ENCODE results near the gene RAE1. TPM values are rescaled to one million over a fixed set of nuclear protein-coding genes. Genes with fewer than 3 reads are reported as not detected.

The RAE1 gene
- total RNA-seq, 4 donors from 2014 or later, result 24.4 to 42.7 (median 28.3) TPM

DNA sequence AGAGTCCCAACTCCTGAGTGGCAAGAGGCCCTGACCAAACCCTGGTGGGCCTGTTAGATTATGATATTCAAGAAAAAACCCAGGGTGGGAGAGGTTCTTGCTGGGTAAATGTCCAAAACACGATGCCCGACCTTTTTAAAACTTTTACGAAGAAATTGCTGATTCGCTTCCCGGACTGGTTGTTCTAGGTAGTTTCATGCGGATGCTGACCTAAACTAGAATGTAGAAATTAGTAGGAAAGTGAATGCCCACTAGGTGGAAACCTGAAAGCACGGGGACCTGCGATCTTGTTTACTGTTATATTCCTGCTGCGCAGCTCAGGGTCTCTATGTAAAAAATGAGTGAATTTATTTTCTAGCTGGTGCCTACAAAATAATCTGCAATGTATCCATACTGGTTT lies 2.3 kb downstream of the RAE1 start:
- Histone ChIP-seq H3K27ac (no peak overlapping the region), H3K4me3 (no peak overlapping the region), H3K4me1 (peaks cover 5 to 22% (median 7%) of the 10 kb centered on the region in 3 donors), H3K36me3 (peaks cover 0 to 13% (median 0%) of the 10 kb centered on the region in 3 donors), H3K27me3 (peaks cover 0 to 3% (median 0%) of the 10 kb centered on the region in 4 donors), H3K9me3 (no peaks in the 10 kb centered on the region)
- intact Hi-C loops (cut with DNase I), result no loop called here
- 83 to 85% methylated on average over 9 of the region's 9 CpGs for WGBS, 2 donors
- TF ChIP-seq, protein P1, sequence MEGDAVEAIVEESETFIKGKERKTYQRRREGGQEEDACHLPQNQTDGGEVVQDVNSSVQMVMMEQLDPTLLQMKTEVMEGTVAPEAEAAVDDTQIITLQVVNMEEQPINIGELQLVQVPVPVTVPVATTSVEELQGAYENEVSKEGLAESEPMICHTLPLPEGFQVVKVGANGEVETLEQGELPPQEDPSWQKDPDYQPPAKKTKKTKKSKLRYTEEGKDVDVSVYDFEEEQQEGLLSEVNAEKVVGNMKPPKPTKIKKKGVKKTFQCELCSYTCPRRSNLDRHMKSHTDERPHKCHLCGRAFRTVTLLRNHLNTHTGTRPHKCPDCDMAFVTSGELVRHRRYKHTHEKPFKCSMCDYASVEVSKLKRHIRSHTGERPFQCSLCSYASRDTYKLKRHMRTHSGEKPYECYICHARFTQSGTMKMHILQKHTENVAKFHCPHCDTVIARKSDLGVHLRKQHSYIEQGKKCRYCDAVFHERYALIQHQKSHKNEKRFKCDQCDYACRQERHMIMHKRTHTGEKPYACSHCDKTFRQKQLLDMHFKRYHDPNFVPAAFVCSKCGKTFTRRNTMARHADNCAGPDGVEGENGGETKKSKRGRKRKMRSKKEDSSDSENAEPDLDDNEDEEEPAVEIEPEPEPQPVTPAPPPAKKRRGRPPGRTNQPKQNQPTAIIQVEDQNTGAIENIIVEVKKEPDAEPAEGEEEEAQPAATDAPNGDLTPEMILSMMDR (IDR thresholded peaks at IDR 0.05), result no peak
- no peak for TF ChIP-seq POLR2A (IDR thresholded peaks at IDR 0.05)
- no peak for DNase-seq

DNA sequence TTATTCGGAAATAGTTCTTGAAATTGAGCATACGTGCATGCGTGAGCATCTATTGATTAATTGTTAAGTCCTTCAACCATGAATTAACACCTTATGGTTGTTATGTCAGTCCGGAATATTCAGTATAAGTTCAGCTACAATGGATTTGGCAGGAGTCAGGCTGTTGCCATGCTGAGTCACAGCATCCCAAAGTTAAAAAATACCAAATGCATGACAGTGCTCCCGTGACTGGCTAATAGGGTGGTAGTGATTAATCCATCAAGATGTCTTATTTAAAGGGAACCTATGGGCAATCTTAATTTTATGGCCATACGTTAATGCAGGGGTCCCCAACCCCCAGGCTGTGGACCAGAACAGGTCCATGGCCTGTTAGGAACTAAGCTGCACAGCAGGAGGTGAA lies 10.5 kb downstream of the RAE1 start:
- intact Hi-C loops (cut with DNase I), result no loop called here
- WGBS, 2 donors, result 42 to 55% methylated on average over 6 of the region's 6 CpGs

DNA sequence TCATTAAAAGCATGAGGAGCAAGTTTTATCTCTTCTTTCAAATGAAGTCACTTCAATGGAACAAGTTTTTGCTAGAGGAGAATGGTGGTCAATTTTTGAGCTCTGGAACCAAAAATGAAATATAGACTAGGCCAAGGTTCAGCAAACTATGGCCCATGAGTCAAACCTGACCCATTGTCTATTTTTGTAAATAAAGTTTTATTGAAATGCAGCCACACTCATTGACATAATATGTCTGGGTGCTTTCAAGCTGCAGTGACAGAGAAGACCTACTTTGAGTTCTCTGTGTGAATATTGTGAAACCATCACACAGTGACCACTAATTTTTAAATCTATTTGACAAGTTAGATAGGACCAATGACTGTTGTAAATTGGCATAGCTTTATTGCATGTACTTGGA lies 13.4 kb downstream of the RAE1 start:
- H3K4me3 ChIP-seq, result no peak overlapping the region
- no peak for TF ChIP-seq POLR2A (IDR thresholded peaks at IDR 0.05)
- TF ChIP-seq, protein P1 (IDR thresholded peaks at IDR 0.05), result no peak
- peaks cover 0 to 8% (median 0%) of the 10 kb centered on the region in 3 donors for H3K4me1 ChIP-seq
- peaks cover 0 to 47% (median 7%) of the 10 kb centered on the region in 3 donors for H3K36me3 ChIP-seq
- intact Hi-C loops (cut with DNase I), result no loop called here
- no peak for DNase-seq
- H3K9me3 ChIP-seq, result no peaks in the 10 kb centered on the region
- no peak overlapping the region for H3K27ac ChIP-seq
- no peaks in the 10 kb centered on the region for H3K27me3 ChIP-seq

More for the DNA sequence above, 10.5 kb downstream of the RAE1 start:
- peaks cover 0 to 8% (median 0%) of the 10 kb centered on the region in 3 donors for H3K4me1 ChIP-seq
- DNase-seq, result no peak
- TF ChIP-seq, protein P1 (IDR thresholded peaks at IDR 0.05), result no peak
- TF ChIP-seq POLR2A (IDR thresholded peaks at IDR 0.05), result no peak
- H3K36me3 ChIP-seq, result peaks cover 0 to 18% (median 0%) of the 10 kb centered on the region in 3 donors
- no peaks in the 10 kb centered on the region for H3K27me3 ChIP-seq
- H3K9me3 ChIP-seq, result no peaks in the 10 kb centered on the region
- H3K27ac ChIP-seq, result no peak overlapping the region
- H3K4me3 ChIP-seq, result no peak overlapping the region

DNA sequence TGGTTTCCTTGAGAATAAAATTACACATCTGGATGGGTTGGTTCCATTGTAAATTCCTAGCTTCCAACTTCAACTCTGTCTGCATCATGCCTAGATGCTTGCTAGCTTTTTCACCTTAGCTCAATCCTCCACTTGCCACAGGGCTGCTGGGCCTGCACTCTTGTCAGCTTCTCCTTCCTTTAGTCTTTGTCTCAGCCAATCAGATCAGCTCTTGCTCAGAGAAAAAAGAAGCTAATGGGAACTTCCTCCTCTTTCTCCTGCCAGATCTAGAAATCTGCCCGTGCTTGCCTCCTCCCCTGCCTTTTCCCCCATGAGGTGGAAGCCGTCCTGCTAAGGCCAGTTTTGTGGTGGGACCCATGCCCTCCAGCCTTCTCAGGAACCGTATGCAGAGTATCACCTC lies 18.5 kb downstream of the RAE1 start:
- H3K36me3 ChIP-seq, result peaks cover 0 to 81% (median 23%) of the 10 kb centered on the region in 3 donors
- intact Hi-C loops (cut with DNase I), result no loop called here
- no peak overlapping the region for H3K27ac ChIP-seq
- H3K4me3 ChIP-seq, result no peak overlapping the region
- no peak for TF ChIP-seq POLR2A (IDR thresholded peaks at IDR 0.05)
- TF ChIP-seq, protein P1 (IDR thresholded peaks at IDR 0.05), result no peak
- no peaks in the 10 kb centered on the region for H3K9me3 ChIP-seq
- WGBS, 2 donors, result 55 to 78% methylated on average over 3 of the region's 3 CpGs
- H3K27me3 ChIP-seq, result no peaks in the 10 kb centered on the region
- no peaks in the 10 kb centered on the region for H3K4me1 ChIP-seq
- DNase-seq, result no peak

DNA sequence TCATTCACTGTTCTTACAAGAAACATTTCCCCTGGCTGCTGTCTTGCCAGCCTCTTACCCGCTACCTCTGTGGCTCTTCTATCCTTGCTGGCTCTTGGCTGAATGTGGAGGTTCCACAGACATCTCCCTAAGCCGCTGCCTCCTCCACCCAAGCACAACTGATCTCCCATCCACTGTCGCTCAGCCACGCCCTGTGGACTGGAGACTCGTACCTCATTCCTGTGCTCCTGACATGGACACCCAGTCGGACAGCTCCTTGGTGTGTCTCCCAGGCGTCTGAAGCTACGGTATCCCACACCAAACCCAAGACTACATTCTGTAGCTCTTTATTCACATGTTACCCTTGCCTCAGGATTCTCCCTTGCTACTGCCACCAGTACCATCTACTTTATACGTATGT lies 19.3 kb downstream of the RAE1 start:
- peaks cover 0 to 87% (median 23%) of the 10 kb centered on the region in 3 donors for H3K36me3 ChIP-seq
- intact Hi-C loops (cut with DNase I), result no loop called here

More for the DNA sequence above, 19.3 kb downstream of the RAE1 start:
- Histone ChIP-seq H3K4me3 (no peak overlapping the region), H3K9me3 (no peaks in the 10 kb centered on the region), H3K4me1 (no peaks in the 10 kb centered on the region), H3K27me3 (no peaks in the 10 kb centered on the region), H3K27ac (no peak overlapping the region)
- DNase-seq, result no peak
- TF ChIP-seq POLR2A (IDR thresholded peaks at IDR 0.05), result no peak
- TF ChIP-seq, protein P1 (IDR thresholded peaks at IDR 0.05), result no peak
- WGBS, 2 donors, result 90 to 92% methylated on average over 9 of the region's 9 CpGs

All from esophagus squamous epithelium (tissue), 5 donors.